Astrocyte (in vitro differentiated cells and primary cell): ENCODE measurements around the gene PRKG1. TPM values are rescaled to one million over a fixed set of nuclear protein-coding genes. Genes with fewer than 3 reads are reported as not detected.

ENCODE experiments used
- DNase-seq: peaks from one replicate; pipeline ENCODE4 v3.0.0-alpha.2; 2010; ENCODE audit warnings: low read depth
- FAIRE-seq: peaks from 2 replicates; lab custom pipeline; 2011; peaks lifted over from hg19 to GRCh38; lab: Jason Lieb, UNC
- H2AFZ ChIP-seq: 2 replicates; pipeline ENCODE4 v1.6.0; 2012; ENCODE audit warnings: low read depth, low read length, inconsistent platforms
- H3K27ac ChIP-seq: 2 replicates; pipeline ENCODE4 v1.5.1; 2011; ENCODE audit warnings: low read depth, low read length, inconsistent platforms
- H3K27me3 ChIP-seq: 2 replicates; pipeline ENCODE4 v1.6.0; 2011; ENCODE audit warnings: low read length, inconsistent platforms; ENCODE audit not compliant: insufficient read depth
- H3K36me3 ChIP-seq: 2 replicates; pipeline ENCODE4 v1.5.1; 2011; ENCODE audit warnings: low read length, inconsistent platforms; ENCODE audit not compliant: insufficient read depth
- H3K4me1 ChIP-seq: 2 replicates; pipeline ENCODE4 v1.5.1; 2011; ENCODE audit warnings: low read length, inconsistent platforms; ENCODE audit not compliant: insufficient read depth
- H3K4me2 ChIP-seq: 2 replicates; pipeline ENCODE4 v1.6.0; 2012; ENCODE audit warnings: low read length, inconsistent platforms
- H3K4me3 ChIP-seq: 2 replicates; pipeline ENCODE4 v1.5.1; 2011; ENCODE audit warnings: low read depth, mild to moderate bottlenecking, low read length, inconsistent platforms; ENCODE audit not compliant: insufficient read depth
- H3K79me2 ChIP-seq: 2 replicates; pipeline ENCODE4 v1.6.0; 2012; ENCODE audit warnings: mild to moderate bottlenecking, low read length, inconsistent platforms; ENCODE audit not compliant: insufficient read depth
- H3K9ac ChIP-seq: 2 replicates; pipeline ENCODE4 v1.6.0; 2012; ENCODE audit warnings: mild to moderate bottlenecking, low read length, inconsistent platforms
- H3K9me3 ChIP-seq: 2 replicates; pipeline ENCODE4 v1.5.1; 2012; ENCODE audit warnings: low read depth, mild to moderate bottlenecking, low read length, inconsistent platforms; ENCODE audit not compliant: insufficient read depth
- H4K20me1 ChIP-seq: 2 replicates; pipeline ENCODE4 v1.6.0; 2012; ENCODE audit warnings: low read length, inconsistent platforms; ENCODE audit not compliant: insufficient read depth
- H3K27ac Mint-ChIP-seq: one replicate; pipeline ENCODE4 v1.8.0; 2021; ENCODE audit warnings: mild to moderate bottlenecking, mixed read lengths; ENCODE audit not compliant: unreplicated experiment
- H3K27me3 Mint-ChIP-seq: one replicate; pipeline ENCODE4 v1.8.0; 2021; ENCODE audit warnings: low read depth, mixed read lengths; ENCODE audit not compliant: unreplicated experiment
- H3K36me3 Mint-ChIP-seq: one replicate; pipeline ENCODE4 v1.8.0; 2021; ENCODE audit warnings: low read depth, mixed read lengths; ENCODE audit not compliant: unreplicated experiment
- H3K4me1 Mint-ChIP-seq: one replicate; pipeline ENCODE4 v1.8.0; 2021; ENCODE audit warnings: low read depth, mixed read lengths; ENCODE audit not compliant: unreplicated experiment
- H3K4me3 Mint-ChIP-seq: one replicate; pipeline ENCODE4 v1.8.0; 2021; ENCODE audit warnings: mild to moderate bottlenecking, moderate library complexity, mixed read lengths; ENCODE audit not compliant: unreplicated experiment
- H3K9me3 Mint-ChIP-seq: one replicate; pipeline ENCODE4 v1.8.0; 2021; ENCODE audit warnings: mild to moderate bottlenecking, mixed read lengths; ENCODE audit not compliant: unreplicated experiment
- EZH2 ChIP-seq: IDR thresholded peaks from 2 replicates; pipeline ENCODE4 v1.6.1; 2012; ENCODE audit warnings: mild to moderate bottlenecking, low read length, inconsistent platforms; ENCODE audit not compliant: insufficient read depth
- total RNA-seq: library from RNA; stranded (reverse); gene quantifications from 2 replicates; pipeline ENCODE4 v1.2.1, GENCODE V29; 2021
- TF ChIP-seq, protein P1 (sequence below): IDR thresholded peaks from 2 replicates; pipeline ENCODE4 v1.5.1; 2011; ENCODE audit warnings: low read depth, mild to moderate bottlenecking, inconsistent platforms, low read length, moderate library complexity; ENCODE audit not compliant: insufficient read depth

Gene PRKG1
- total RNA-seq, 1 donor from 2014 or later = 3.1 TPM

DNA sequence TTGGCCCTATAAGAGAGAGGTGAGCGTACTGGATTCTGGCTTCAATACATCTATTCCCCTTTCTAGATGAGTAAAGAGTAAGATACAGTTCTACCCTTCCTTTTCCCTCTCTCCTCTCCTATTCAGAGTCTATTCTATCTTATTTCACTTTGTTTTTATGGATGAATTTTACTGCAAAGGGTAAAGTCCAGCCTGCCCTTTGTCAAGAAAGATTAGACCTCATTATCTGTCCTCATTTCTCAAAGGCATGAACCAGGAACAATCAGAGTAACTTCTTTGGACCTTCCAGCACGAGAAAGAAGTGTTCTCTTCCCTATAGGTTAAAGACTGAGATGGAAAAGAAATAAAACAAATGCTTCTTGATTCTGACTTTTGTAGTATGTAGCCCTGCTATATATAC lies 239.0 kb downstream of the PRKG1 start:
- Mint-ChIP-seq H3K4me3 (no peak overlapping the region), H3K27me3 (no peaks in the 10 kb centered on the region), H3K27ac (no peak overlapping the region), H3K9me3 (no peaks in the 10 kb centered on the region), H3K36me3 (no peaks in the 10 kb centered on the region), H3K4me1 (peaks cover 4% of the 10 kb centered on the region)
- no peak overlapping the region for H3K9ac ChIP-seq
- H3K36me3 ChIP-seq = no peaks in the 10 kb centered on the region
- H3K4me1 ChIP-seq = no peaks in the 10 kb centered on the region
- H3K79me2 ChIP-seq = no peaks in the 10 kb centered on the region
- DNase-seq (no peak), FAIRE-seq (no peak)
- H3K4me2 ChIP-seq = no peak overlapping the region
- H3K9me3 ChIP-seq = no peaks in the 10 kb centered on the region
- no peaks in the 10 kb centered on the region for H4K20me1 ChIP-seq
- no peak overlapping the region for H3K27ac ChIP-seq
- no peaks in the 10 kb centered on the region for H3K27me3 ChIP-seq
- H3K4me3 ChIP-seq = no peak overlapping the region
- TF ChIP-seq, protein P1, sequence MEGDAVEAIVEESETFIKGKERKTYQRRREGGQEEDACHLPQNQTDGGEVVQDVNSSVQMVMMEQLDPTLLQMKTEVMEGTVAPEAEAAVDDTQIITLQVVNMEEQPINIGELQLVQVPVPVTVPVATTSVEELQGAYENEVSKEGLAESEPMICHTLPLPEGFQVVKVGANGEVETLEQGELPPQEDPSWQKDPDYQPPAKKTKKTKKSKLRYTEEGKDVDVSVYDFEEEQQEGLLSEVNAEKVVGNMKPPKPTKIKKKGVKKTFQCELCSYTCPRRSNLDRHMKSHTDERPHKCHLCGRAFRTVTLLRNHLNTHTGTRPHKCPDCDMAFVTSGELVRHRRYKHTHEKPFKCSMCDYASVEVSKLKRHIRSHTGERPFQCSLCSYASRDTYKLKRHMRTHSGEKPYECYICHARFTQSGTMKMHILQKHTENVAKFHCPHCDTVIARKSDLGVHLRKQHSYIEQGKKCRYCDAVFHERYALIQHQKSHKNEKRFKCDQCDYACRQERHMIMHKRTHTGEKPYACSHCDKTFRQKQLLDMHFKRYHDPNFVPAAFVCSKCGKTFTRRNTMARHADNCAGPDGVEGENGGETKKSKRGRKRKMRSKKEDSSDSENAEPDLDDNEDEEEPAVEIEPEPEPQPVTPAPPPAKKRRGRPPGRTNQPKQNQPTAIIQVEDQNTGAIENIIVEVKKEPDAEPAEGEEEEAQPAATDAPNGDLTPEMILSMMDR = no peak
- no peak for TF ChIP-seq EZH2
- H2AFZ ChIP-seq = no peak overlapping the region

DNA sequence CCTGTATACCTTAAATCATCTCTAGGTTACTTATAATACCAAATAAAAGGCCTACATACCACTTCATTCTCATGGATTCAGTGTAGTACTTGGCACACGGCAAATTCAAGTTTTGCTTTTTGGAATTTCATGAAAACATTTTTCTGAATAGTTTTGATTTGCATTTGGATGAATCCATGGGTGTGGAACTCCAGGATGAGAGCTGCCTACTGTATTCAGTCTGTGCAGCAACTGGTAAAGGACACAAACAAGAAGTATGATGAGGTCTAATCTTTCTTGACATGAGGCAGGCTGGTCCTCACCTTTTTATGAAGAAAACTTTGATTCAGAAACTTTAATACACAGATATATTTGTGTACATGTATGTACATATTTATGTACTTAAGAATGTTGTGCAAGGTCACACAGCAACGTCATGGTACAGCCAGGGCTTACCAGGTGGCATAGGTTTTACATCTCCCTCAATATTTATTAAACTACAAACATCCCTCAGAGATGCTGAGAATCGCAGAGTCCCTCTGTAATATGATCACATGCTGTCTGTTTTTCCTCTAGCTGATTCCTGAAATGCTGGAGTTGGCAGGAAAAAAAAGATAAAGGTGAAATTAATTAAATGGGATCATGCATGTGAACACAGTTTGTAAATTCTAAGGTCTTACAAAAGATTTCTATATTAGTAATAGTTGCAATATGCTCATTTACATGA lies 239.6 kb downstream of the PRKG1 start:
- Histone ChIP-seq H3K36me3 (no peaks in the 10 kb centered on the region), H2AFZ (no peak overlapping the region), H3K79me2 (no peaks in the 10 kb centered on the region), H3K9me3 (no peaks in the 10 kb centered on the region), H3K27me3 (no peaks in the 10 kb centered on the region), H4K20me1 (no peaks in the 10 kb centered on the region), H3K4me2 (no peak overlapping the region), H3K9ac (no peak overlapping the region), H3K4me1 (no peaks in the 10 kb centered on the region), H3K4me3 (no peak overlapping the region), H3K27ac (no peak overlapping the region)
- DNase-seq (no peak), FAIRE-seq (no peak)
- peaks cover 4% of the 10 kb centered on the region for H3K4me1 Mint-ChIP-seq
- no peaks in the 10 kb centered on the region for H3K9me3 Mint-ChIP-seq
- no peak overlapping the region for H3K4me3 Mint-ChIP-seq
- H3K36me3 Mint-ChIP-seq = no peaks in the 10 kb centered on the region
- no peaks in the 10 kb centered on the region for H3K27me3 Mint-ChIP-seq
- no peak for TF ChIP-seq EZH2
- TF ChIP-seq, protein P1 = no peak
- H3K27ac Mint-ChIP-seq = no peak overlapping the region

DNA sequence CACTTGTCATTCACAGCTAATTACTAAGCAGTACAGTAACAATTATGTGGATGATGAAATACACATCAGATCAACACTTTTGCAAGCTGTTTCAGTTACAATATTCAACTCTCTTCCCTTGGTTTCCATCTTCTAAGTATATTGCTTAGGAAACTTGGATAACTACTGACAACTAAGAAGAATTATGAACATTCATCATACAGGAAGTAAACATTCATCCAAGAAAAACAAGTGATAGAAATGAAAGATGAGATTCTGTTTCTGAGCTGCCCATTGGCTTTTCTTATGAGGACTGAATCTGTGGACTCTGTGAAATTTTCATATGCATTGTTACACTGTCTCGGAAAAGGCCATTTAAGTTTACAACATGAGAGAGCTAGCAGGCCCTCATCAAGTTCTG lies 240.2 kb downstream of the PRKG1 start:
- DNase-seq = no peak
- no peaks in the 10 kb centered on the region for H4K20me1 ChIP-seq
- no peak overlapping the region for H3K4me2 ChIP-seq
- no peaks in the 10 kb centered on the region for H3K9me3 ChIP-seq
- H3K79me2 ChIP-seq = no peaks in the 10 kb centered on the region
- H3K36me3 Mint-ChIP-seq = no peaks in the 10 kb centered on the region
- TF ChIP-seq, protein P1 = no peak
- no peak for TF ChIP-seq EZH2
- no peaks in the 10 kb centered on the region for H3K36me3 ChIP-seq
- H3K4me1 ChIP-seq = no peaks in the 10 kb centered on the region
- no peak overlapping the region for H3K27ac Mint-ChIP-seq
- no peak overlapping the region for H3K4me3 Mint-ChIP-seq
- no peaks in the 10 kb centered on the region for H3K27me3 ChIP-seq
- H3K4me1 Mint-ChIP-seq = peaks cover 4% of the 10 kb centered on the region
- H3K27me3 Mint-ChIP-seq = no peaks in the 10 kb centered on the region
- no peaks in the 10 kb centered on the region for H3K9me3 Mint-ChIP-seq
- no peak for FAIRE-seq
- H3K27ac ChIP-seq = no peak overlapping the region
- H3K9ac ChIP-seq = no peak overlapping the region
- H2AFZ ChIP-seq = no peak overlapping the region
- H3K4me3 ChIP-seq = no peak overlapping the region
